A172 (cell line): ENCODE data around the gene RAET1L. TPM values are rescaled to one million over a fixed set of nuclear protein-coding genes. Genes with fewer than 3 reads are reported as not detected.
"Not testable (repeated sequence)": the region's sequence is repeated elsewhere in the genome, so short reads cannot be mapped to it uniquely, and the experiment has no call there.

Source experiments
- DNase-seq: peaks from one replicate; pipeline ENCODE4 v3.0.0-alpha.2; 2015; ENCODE audit warnings: low spot score
- total RNA-seq: library from RNA; depleted of rRNA; stranded (reverse); fragments of >200 nt; shearing (Covaris generic); gene quantifications from 2 replicates; pipeline ENCODE4 v1.2.3, GENCODE V29; 2014; rRNA removed

RAET1L gene
- 0.69 TPM in 1 of 2 replicates, not detected in the other for total RNA-seq

GRCh38 chr6:150025201-150025917 lies at the start of gene RAET1L:
Gene RAET1L, minus strand, starts transcription at chr6:150025532. Its CDS starts 61 bp downstream, at chr6:150025471.
- peak; percentile 87 for DNase-seq

GRCh38 chr6:150075034-150075421 lies 49.7 kb upstream of the RAET1L start:
- DNase-seq = no peak

GRCh38 chr6:150074396-150075033 lies 49.2 kb upstream of the RAET1L start:
- not testable (repeated sequence) for DNase-seq

- DNase-seq = peak; percentile 88
These were observed 46.9 kb upstream of the RAET1L start for GRCh38 chr6:150072201-150072600.

GRCh38 chr6:150070236-150070818 lies 45.0 kb upstream of the RAET1L start:
- DNase-seq = no peak

GRCh38 chr6:150069706-150070105 lies 44.4 kb upstream of the RAET1L start:
- DNase-seq = no peak

GRCh38 chr6:150068720-150069648 lies 43.7 kb upstream of the RAET1L start, which contains the start of gene ULBP3:
Gene ULBP3, minus strand, starts transcription at chr6:150069121. Its CDS starts 55 bp downstream, at chr6:150069066.
- peak; percentile 90 for DNase-seq

- DNase-seq = no peak
These were observed 42.8 kb upstream of the RAET1L start for GRCh38 chr6:150068151-150068550.

- DNase-seq = no peak
These were observed 39.8 kb upstream of the RAET1L start for GRCh38 chr6:150065083-150065482.

- DNase-seq = no peak
These were observed 38.3 kb upstream of the RAET1L start for GRCh38 chr6:150063640-150064039.

- not testable (repeated sequence) for DNase-seq
These were observed 34.6 kb upstream of the RAET1L start for GRCh38 chr6:150059973-150060372.

GRCh38 chr6:150058986-150059385 lies 33.7 kb upstream of the RAET1L start:
- DNase-seq = no peak

- no peak for DNase-seq
These were observed 33.0 kb upstream of the RAET1L start for GRCh38 chr6:150058231-150058792.

- DNase-seq = no peak
These were observed 32.2 kb upstream of the RAET1L start for GRCh38 chr6:150057501-150057951.

- DNase-seq = no peak
These were observed 31.6 kb upstream of the RAET1L start for GRCh38 chr6:150056916-150057315.

- DNase-seq = no peak
These were observed 30.8 kb upstream of the RAET1L start for GRCh38 chr6:150056156-150056555.

- no peak for DNase-seq
These were observed 29.8 kb upstream of the RAET1L start for GRCh38 chr6:150055131-150055530.

GRCh38 chr6:150053450-150053849 lies 28.1 kb upstream of the RAET1L start:
- DNase-seq = no peak

- no peak for DNase-seq
These were observed 25.5 kb upstream of the RAET1L start for GRCh38 chr6:150050846-150051245.

- no peak for DNase-seq
These were observed 22.8 kb upstream of the RAET1L start for GRCh38 chr6:150048099-150048498.

GRCh38 chr6:150046943-150047342 lies 21.6 kb upstream of the RAET1L start:
- no peak for DNase-seq
